OCI-LY3 (cell line): ENCODE measurements around the gene SSR4.

ENCODE experiments used
- H2AFZ ChIP-seq: fragments of 200-600, 300-600 bp; shearing (Covaris generic); 2 replicates; pipeline ENCODE4 v1.6.0; 2014; ENCODE audit warnings: antibody characterized with exemption, low read depth, low read length
- H3K27ac ChIP-seq: fragments of 200-600, 300-600 bp; sonication (generic); 2 replicates; pipeline ENCODE4 v1.5.1; 2014; ENCODE audit warnings: mild to moderate bottlenecking, low read length, moderate library complexity, mixed read lengths
- H3K27me3 ChIP-seq: fragments of 200-600, 300-600 bp; sonication (generic); 2 replicates; pipeline ENCODE4 v1.6.1; 2014; ENCODE audit warnings: low read depth, low read length, mixed read lengths
- H3K36me3 ChIP-seq: fragments of 200-600, 300-600 bp; sonication (generic); replicated peaks from 2 replicates; pipeline ENCODE3; 2014; ENCODE audit warnings: low read depth, low read length, mixed read lengths
- H3K4me1 ChIP-seq: fragments of 300-600, 200-600 bp; sonication (generic); 2 replicates; pipeline ENCODE4 v1.6.1; 2014; ENCODE audit warnings: low read length, mixed read lengths
- H3K4me2 ChIP-seq: fragments of 200-600, 300-600 bp; sonication (generic); 2 replicates; pipeline ENCODE4 v1.6.1; 2014; ENCODE audit warnings: low read length, mixed read lengths
- H3K4me3 ChIP-seq: fragments of 300-600, 200-600 bp; sonication (generic); 2 replicates; pipeline ENCODE4 v1.5.1; 2014; ENCODE audit warnings: antibody characterized with exemption, mild to moderate bottlenecking, low read length, moderate library complexity
- H3K79me2 ChIP-seq: fragments of 300-600, 200-600 bp; shearing (Covaris generic); 2 replicates; pipeline ENCODE4 v1.6.1; 2014; ENCODE audit warnings: mild to moderate bottlenecking, low read length, mixed read lengths
- H3K9ac ChIP-seq: fragments of 300-600, 200-600 bp; shearing (Covaris generic); 2 replicates; pipeline ENCODE4 v1.6.0; 2014; ENCODE audit warnings: mild to moderate bottlenecking, low read length, moderate library complexity
- H3K9me3 ChIP-seq: fragments of 200-600, 300-600 bp; shearing (Covaris generic); 2 replicates; pipeline ENCODE4 v1.6.1; 2014; ENCODE audit warnings: low read length, mixed read lengths; ENCODE audit not compliant: insufficient read depth
- H4K20me1 ChIP-seq: fragments of 200-600, 300-600 bp; sonication (generic); 2 replicates; pipeline ENCODE4 v1.6.1; 2016; ENCODE audit warnings: low read length, mixed read lengths; ENCODE audit not compliant: insufficient read depth
- EZH2phosphoT487 ChIP-seq: fragments of 200-600 bp; shearing (Covaris generic); IDR thresholded peaks from 2 replicates; pipeline ENCODE4 v1.6.1; 2018; ENCODE audit warnings: antibody characterized with exemption, mixed run types, low read depth
- TF ChIP-seq, protein P1 (sequence below): fragments of 200-600, 300-600 bp; sonication (generic); IDR thresholded peaks from 2 replicates; pipeline ENCODE4 v1.5.1; 2014; ENCODE audit warnings: antibody characterized with exemption, low read length, low read depth

The SSR4 gene

GRCh38 chrX:153828723-153829548, 34.5 kb downstream of the SSR4 start:
- no peaks in the 10 kb centered on the region for H3K9me3 ChIP-seq
- H3K36me3 ChIP-seq: no peaks in the 10 kb centered on the region
- TF ChIP-seq, protein P1, sequence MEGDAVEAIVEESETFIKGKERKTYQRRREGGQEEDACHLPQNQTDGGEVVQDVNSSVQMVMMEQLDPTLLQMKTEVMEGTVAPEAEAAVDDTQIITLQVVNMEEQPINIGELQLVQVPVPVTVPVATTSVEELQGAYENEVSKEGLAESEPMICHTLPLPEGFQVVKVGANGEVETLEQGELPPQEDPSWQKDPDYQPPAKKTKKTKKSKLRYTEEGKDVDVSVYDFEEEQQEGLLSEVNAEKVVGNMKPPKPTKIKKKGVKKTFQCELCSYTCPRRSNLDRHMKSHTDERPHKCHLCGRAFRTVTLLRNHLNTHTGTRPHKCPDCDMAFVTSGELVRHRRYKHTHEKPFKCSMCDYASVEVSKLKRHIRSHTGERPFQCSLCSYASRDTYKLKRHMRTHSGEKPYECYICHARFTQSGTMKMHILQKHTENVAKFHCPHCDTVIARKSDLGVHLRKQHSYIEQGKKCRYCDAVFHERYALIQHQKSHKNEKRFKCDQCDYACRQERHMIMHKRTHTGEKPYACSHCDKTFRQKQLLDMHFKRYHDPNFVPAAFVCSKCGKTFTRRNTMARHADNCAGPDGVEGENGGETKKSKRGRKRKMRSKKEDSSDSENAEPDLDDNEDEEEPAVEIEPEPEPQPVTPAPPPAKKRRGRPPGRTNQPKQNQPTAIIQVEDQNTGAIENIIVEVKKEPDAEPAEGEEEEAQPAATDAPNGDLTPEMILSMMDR: no peak
- no peak for TF ChIP-seq EZH2phosphoT487
- no peak overlapping the region for H3K4me3 ChIP-seq
- H3K4me1 ChIP-seq: no peaks in the 10 kb centered on the region
- no peaks in the 10 kb centered on the region for H3K79me2 ChIP-seq
- no peaks in the 10 kb centered on the region for H4K20me1 ChIP-seq
- no peak overlapping the region for H3K9ac ChIP-seq
- no peak overlapping the region for H3K27ac ChIP-seq
- no peak overlapping the region for H2AFZ ChIP-seq
- peaks cover 6% of the 10 kb centered on the region; the same call in 1 of the 2 replicates for H3K27me3 ChIP-seq
- no peak overlapping the region for H3K4me2 ChIP-seq

GRCh38 chrX:153829549-153829798, 35.0 kb downstream of the SSR4 start:
- peaks cover 6% of the 10 kb centered on the region; the same call in 1 of the 2 replicates for H3K27me3 ChIP-seq
- no peak overlapping the region for H3K27ac ChIP-seq
- H3K79me2 ChIP-seq: no peaks in the 10 kb centered on the region
- H3K9me3 ChIP-seq: no peaks in the 10 kb centered on the region
- H4K20me1 ChIP-seq: no peaks in the 10 kb centered on the region
- no peak overlapping the region for H3K4me2 ChIP-seq
- no peak for TF ChIP-seq EZH2phosphoT487
- TF ChIP-seq, protein P1: no peak
- no peaks in the 10 kb centered on the region for H3K4me1 ChIP-seq
- H2AFZ ChIP-seq: no peak overlapping the region
- no peak overlapping the region for H3K9ac ChIP-seq
- no peak overlapping the region for H3K4me3 ChIP-seq
- no peaks in the 10 kb centered on the region for H3K36me3 ChIP-seq

- no peak within 1 kb of the TSS for H3K4me3 ChIP-seq
- no peaks in the 10 kb centered on the region for H4K20me1 ChIP-seq
- H3K9me3 ChIP-seq: no peaks in the 10 kb centered on the region
- no peak within 1 kb of the TSS for H3K4me2 ChIP-seq
- H3K27ac ChIP-seq: no peak within 1 kb of the TSS
- H3K79me2 ChIP-seq: no peaks in the 10 kb centered on the region
- no peak within 1 kb of the TSS for H3K9ac ChIP-seq
- H2AFZ ChIP-seq: no peak within 1 kb of the TSS
- peaks cover 5% of the 10 kb centered on the region; the same call in 1 of the 2 replicates for H3K27me3 ChIP-seq
- TF ChIP-seq, protein P1: no peak
- TF ChIP-seq EZH2phosphoT487: no peak
- no peaks in the 10 kb centered on the region for H3K4me1 ChIP-seq
- H3K36me3 ChIP-seq: no peaks in the 10 kb centered on the region
These were observed 35.6 kb downstream of the SSR4 start, which contains the start of gene PDZD4 for GRCh38 chrX:153829799-153830639. Gene PDZD4 (minus strand): TSS chrX:153830544. CDS start chrX:153830298, 246 bp downstream.

DNA sequence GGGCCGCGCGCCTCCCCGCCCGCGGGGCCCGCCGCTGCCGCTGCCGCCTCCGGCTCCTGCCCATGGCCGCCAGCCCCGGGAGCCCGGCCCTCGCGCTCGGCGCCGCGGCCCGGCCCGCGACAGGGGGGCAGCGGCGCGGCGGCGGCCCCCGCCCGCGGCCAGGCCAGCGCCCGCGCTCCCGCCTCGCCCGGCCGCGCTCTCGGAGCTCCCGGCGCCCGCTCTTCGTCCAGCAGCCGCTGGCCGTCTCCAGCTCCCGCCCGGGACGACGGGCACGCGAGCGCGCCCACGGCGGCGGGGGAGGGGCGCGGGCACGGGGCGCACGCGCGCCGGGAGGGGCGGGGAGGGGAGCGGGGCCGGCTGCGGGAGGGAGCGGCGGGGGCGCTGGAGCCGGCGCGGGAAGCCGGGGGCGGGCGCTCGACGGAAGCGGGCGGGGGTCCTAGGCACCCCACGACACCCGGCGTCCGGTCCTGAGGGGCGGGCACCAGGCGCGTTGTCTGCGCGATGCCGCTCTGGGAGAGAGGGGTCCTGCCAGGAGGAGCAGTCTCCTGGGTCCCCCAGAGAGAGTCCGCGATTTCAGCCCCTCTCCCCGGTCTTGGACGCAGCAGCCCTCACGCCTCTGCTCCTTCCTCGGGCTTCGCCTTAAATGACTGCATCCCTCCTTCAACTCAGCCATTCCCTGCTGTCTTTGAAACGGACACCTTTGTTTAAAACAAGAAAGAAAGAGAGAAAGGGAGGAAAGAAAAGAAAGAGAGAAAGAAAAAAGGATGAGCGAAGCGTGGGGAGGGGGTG, 36.4 kb downstream of the SSR4 start:
- Histone ChIP-seq H3K4me3 (no peak overlapping the region), H3K27me3 (no peaks in the 10 kb centered on the region), H3K9ac (no peak overlapping the region), H3K79me2 (no peaks in the 10 kb centered on the region), H3K4me1 (no peaks in the 10 kb centered on the region), H4K20me1 (no peaks in the 10 kb centered on the region), H3K36me3 (no peaks in the 10 kb centered on the region), H2AFZ (no peak overlapping the region), H3K27ac (no peak overlapping the region), H3K9me3 (no peaks in the 10 kb centered on the region), H3K4me2 (no peak overlapping the region)
- no peak for TF ChIP-seq EZH2phosphoT487
- TF ChIP-seq, protein P1: no peak
